SU-DHL-6 (cell line): ENCODE measurements around the gene ERCC3.

Experiments used
- H2AFZ ChIP-seq: fragments of 200-600 bp; sonication (generic); 2 replicates; pipeline ENCODE4 v1.6.1; 2014; ENCODE audit warnings: low read depth, mild to moderate bottlenecking, moderate library complexity, mixed read lengths, antibody characterized with exemption, low read length; ENCODE audit not compliant: severe bottlenecking
- H3F3A ChIP-seq: fragments of 200-600 bp; shearing (Covaris generic); 2 replicates; pipeline ENCODE4 v1.6.0; 2016; ENCODE audit warnings: antibody characterized with exemption, mild to moderate bottlenecking; ENCODE audit not compliant: insufficient read depth
- H3K27ac ChIP-seq: fragments of 200-600 bp; sonication (generic); 2 replicates; pipeline ENCODE4 v1.5.1; 2016; ENCODE audit warnings: low read depth, mild to moderate bottlenecking, low read length, moderate library complexity, mixed read lengths
- H3K27me3 ChIP-seq: fragments of 200-600 bp; sonication (generic), shearing (Covaris generic); 2 replicates; pipeline ENCODE4 v1.6.0; 2014; ENCODE audit warnings: mild to moderate bottlenecking, low read length
- H3K36me3 ChIP-seq: fragments of 200-600 bp; sonication (generic); 2 replicates; pipeline ENCODE4 v1.6.1; 2014; ENCODE audit warnings: mild to moderate bottlenecking, low read length, mixed read lengths
- H3K4me2 ChIP-seq: fragments of 300-600, 200-600 bp; shearing (Covaris generic), sonication (generic); 2 replicates; pipeline ENCODE4 v1.6.0; 2014; ENCODE audit warnings: low read length, low read depth, mild to moderate bottlenecking; ENCODE audit not compliant: poor library complexity, severe bottlenecking
- H3K4me3 ChIP-seq: fragments of 200-600 bp; sonication (generic); 2 replicates; pipeline ENCODE4 v1.5.1; 2014; ENCODE audit warnings: antibody characterized with exemption, low read length, mild to moderate bottlenecking, mixed read lengths; ENCODE audit not compliant: insufficient read depth, poor library complexity, severe bottlenecking
- H3K79me2 ChIP-seq: fragments of 200-600 bp; sonication (generic); 2 replicates; pipeline ENCODE4 v1.6.1; 2014; ENCODE audit warnings: mild to moderate bottlenecking, low read length, moderate library complexity; ENCODE audit not compliant: insufficient read depth
- H3K9ac ChIP-seq: fragments of 200-600 bp; sonication (generic); 2 replicates; pipeline ENCODE4 v1.7.0; 2014; ENCODE audit warnings: mild to moderate bottlenecking, low read length
- H3K9me2 ChIP-seq: fragments of 200-600 bp; sonication (generic); replicated peaks from 2 replicates; pipeline ENCODE4 v1.6.1; 2014; ENCODE audit warnings: low read length; ENCODE audit not compliant: insufficient read depth
- H3K9me3 ChIP-seq: fragments of 200-600 bp; sonication (generic); 2 replicates; pipeline ENCODE4 v1.6.1; 2014; ENCODE audit warnings: low read length, mixed read lengths; ENCODE audit not compliant: insufficient read depth
- H4K20me1 ChIP-seq: fragments of 200-600 bp; sonication (generic); 2 replicates; pipeline ENCODE4 v1.6.1; 2014; ENCODE audit warnings: low read depth, mild to moderate bottlenecking, antibody characterized with exemption, low read length, moderate library complexity, mixed read lengths
- CTCF ChIP-seq: fragments of 200-600 bp; sonication (generic); IDR thresholded peaks from one replicate; pipeline ENCODE4 v1.5.1; 2017; ENCODE audit warnings: antibody characterized with exemption, mild to moderate bottlenecking, low read length, moderate library complexity; ENCODE audit not compliant: insufficient read depth, poor library complexity, severe bottlenecking
- EZH2phosphoT487 ChIP-seq: fragments of 200-600 bp; sonication (generic), shearing (Covaris generic); conservative IDR thresholded peaks from 2 replicates; pipeline ENCODE4 v1.6.1; 2018; ENCODE audit warnings: mild to moderate bottlenecking, antibody characterized with exemption, low read length, moderate library complexity, mixed read lengths

ERCC3 gene

GRCh38 chr2:127302168-127302567, 8.2 kb upstream of the ERCC3 start:
- Histone ChIP-seq H3K9me3 (no peaks in the 10 kb centered on the region), H3K4me2 (no peak overlapping the region)
- no peak for TF ChIP-seq CTCF

GRCh38 chr2:127293386-127293747, 577 bp downstream of the ERCC3 start:
- peak overlapping the region; percentile 94 for H3K9ac ChIP-seq
- H3K4me3 ChIP-seq = peak overlapping the region; percentile 88
- H3K36me3 ChIP-seq = peaks cover 10% of the 10 kb centered on the region; the same call in 1 of the 2 replicates
- H3K9me2 ChIP-seq = no peaks in the 10 kb centered on the region
- peak overlapping the region; percentile 68 for H2AFZ ChIP-seq
- H4K20me1 ChIP-seq = no peaks in the 10 kb centered on the region
- H3K9me3 ChIP-seq = no peaks in the 10 kb centered on the region
- no peaks in the 10 kb centered on the region for H3K27me3 ChIP-seq
- H3K4me2 ChIP-seq = peak overlapping the region; percentile 83
- no peak for TF ChIP-seq CTCF
- TF ChIP-seq EZH2phosphoT487 = no peak
- peak overlapping the region; percentile 45 for H3K27ac ChIP-seq
- H3F3A ChIP-seq = peaks cover 7% of the 10 kb centered on the region
- peaks cover 29% of the 10 kb centered on the region for H3K79me2 ChIP-seq

More at GRCh38 chr2:127302168-127302567, 8.2 kb upstream of the ERCC3 start:
- Histone ChIP-seq H3K36me3 (peaks cover 14% of the 10 kb centered on the region), H3K9ac (no peak overlapping the region), H3F3A (peaks cover 21% of the 10 kb centered on the region), H3K27me3 (no peaks in the 10 kb centered on the region), H2AFZ (no peak overlapping the region), H3K79me2 (no peaks in the 10 kb centered on the region), H3K4me3 (no peak overlapping the region), H3K9me2 (no peaks in the 10 kb centered on the region), H4K20me1 (0 out of 2 replicates have a peak, but pooled peaks cover 4% of the 10 kb centered on the region), H3K27ac (no peak overlapping the region)

GRCh38 chr2:127288274-127288673, 5.7 kb downstream of the ERCC3 start:
- TF ChIP-seq CTCF = no peak
- no peak for TF ChIP-seq EZH2phosphoT487
- Histone ChIP-seq H2AFZ (no peak overlapping the region), H3K4me3 (no peak overlapping the region), H3K79me2 (peaks cover 20% of the 10 kb centered on the region), H3K27ac (no peak overlapping the region), H3K27me3 (no peaks in the 10 kb centered on the region), H3K36me3 (peaks cover 39% of the 10 kb centered on the region), H3K9ac (no peak overlapping the region), H4K20me1 (no peaks in the 10 kb centered on the region), H3K9me3 (no peaks in the 10 kb centered on the region), H3F3A (no peaks in the 10 kb centered on the region), H3K9me2 (no peaks in the 10 kb centered on the region), H3K4me2 (no peak overlapping the region)
